ENCODE results near the gene HSF5. TPM values are rescaled to one million over a fixed set of nuclear protein-coding genes. Genes with fewer than 3 reads are reported as not detected.

The HSF5 gene
- total RNA-seq, 1 experiment from 2014 or later: not detected

DNA sequence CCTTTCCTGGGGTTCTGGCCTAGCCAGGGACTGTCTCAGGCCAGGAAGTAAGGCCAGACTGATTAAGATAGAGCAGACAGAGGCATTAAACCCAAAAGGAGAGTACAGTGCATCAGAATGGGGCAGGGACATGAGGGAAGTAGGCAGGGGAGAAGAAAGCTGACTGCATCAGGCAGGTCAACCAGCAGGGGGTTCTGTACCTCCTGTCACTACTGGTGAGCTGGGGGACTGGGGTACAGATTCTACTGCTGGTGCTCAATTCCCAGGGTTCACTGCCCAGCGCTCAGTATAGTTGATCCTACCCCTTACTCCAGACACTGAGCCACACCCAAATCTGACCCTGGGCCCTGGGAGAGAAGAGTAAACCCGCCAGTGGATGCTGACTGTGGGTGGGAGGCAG is 39.1 kb upstream of the HSF5 start:
- Histone ChIP-seq H3K9ac (ENCODE audit: extremely low read depth, insufficient read length, low read length) (no peak overlapping the region), H2BK120ac (ENCODE audit: low read depth, low read length, poor library complexity, severe bottlenecking) (no peak overlapping the region), H3K79me2 (ENCODE audit: insufficient read depth, low read length) (no peaks in the 10 kb centered on the region), H3K27me3 (ENCODE audit: insufficient read depth, low read length) (no peaks in the 10 kb centered on the region), H3K23me2 (ENCODE audit: insufficient read length, low read depth, low read length, poor library complexity, severe bottlenecking) (peaks cover 5% of the 10 kb centered on the region), H4K20me1 (ENCODE audit: control insufficient read depth, insufficient read depth, insufficient read length) (no peaks in the 10 kb centered on the region), H4K5ac (ENCODE audit: insufficient read length, low read depth, low read length) (no peak overlapping the region), H3K9me3 (ENCODE audit: control insufficient read depth, low read depth, low read length) (no peaks in the 10 kb centered on the region), H2AFZ (ENCODE audit: low read length) (no peak overlapping the region), H3K27ac (ENCODE audit: insufficient read length, low read depth, low read length) (no peak overlapping the region), H3T11ph (ENCODE audit: low read length) (no peak overlapping the region), H3K56ac (ENCODE audit: insufficient read length, low read depth, low read length) (no peak overlapping the region), H3K23ac (ENCODE audit: insufficient read length, low read depth, low read length) (no peak overlapping the region), H2BK15ac (ENCODE audit: low read depth, low read length) (no peak overlapping the region), H3K14ac (ENCODE audit: insufficient read depth, low read length) (no peak overlapping the region), H2AK5ac (ENCODE audit: insufficient read length, low read length) (no peak overlapping the region), H4K91ac (ENCODE audit: insufficient read length, low read depth, low read length) (no peak overlapping the region), H3K79me1 (ENCODE audit: insufficient read depth, low read depth, low read length, poor library complexity, severe bottlenecking) (no peaks in the 10 kb centered on the region), H2BK20ac (ENCODE audit: low read depth, low read length, poor library complexity, severe bottlenecking) (no peak overlapping the region), H4K8ac (replicated peaks; ENCODE audit: insufficient read length, low read depth, low read length) (no peak overlapping the region), H3K4ac (ENCODE audit: low read depth, low read length) (no peak overlapping the region), H2BK5ac (ENCODE audit: insufficient read length, low read length) (no peak overlapping the region), H3K4me2 (ENCODE audit: insufficient read depth, insufficient read length, low read length) (no peak overlapping the region), H2BK12ac (ENCODE audit: insufficient read length, low read depth, low read length) (no peak overlapping the region), H3K18ac (ENCODE audit: insufficient read length, low read depth, low read length) (no peak overlapping the region), H3K4me1 (ENCODE audit: insufficient read depth, low read length) (no peaks in the 10 kb centered on the region; the same call in 1 of the 2 replicates)
- Mint-ChIP-seq H3K36me3 (ENCODE audit: insufficient read depth in 1 of 3, low read depth in 3 of 3) (no peaks in the 10 kb centered on the region), H3K27ac (no peak overlapping the region), H3K27me3 (ENCODE audit: low read depth) (peaks cover 27% of the 10 kb centered on the region), H3K9me3 (no peaks in the 10 kb centered on the region), H3K4me1 (peaks cover 22 to 45% of the 10 kb centered on the region in 2 experiments), H3K4me3 (no peak overlapping the region)
- WGBS (ENCODE audit: extremely low coverage, insufficient read length, low lambda C conversion rate): no CpG with 5 or more reads among the region's 2 CpGs
- DNase-seq: no peak
- TF ChIP-seq, protein P1, sequence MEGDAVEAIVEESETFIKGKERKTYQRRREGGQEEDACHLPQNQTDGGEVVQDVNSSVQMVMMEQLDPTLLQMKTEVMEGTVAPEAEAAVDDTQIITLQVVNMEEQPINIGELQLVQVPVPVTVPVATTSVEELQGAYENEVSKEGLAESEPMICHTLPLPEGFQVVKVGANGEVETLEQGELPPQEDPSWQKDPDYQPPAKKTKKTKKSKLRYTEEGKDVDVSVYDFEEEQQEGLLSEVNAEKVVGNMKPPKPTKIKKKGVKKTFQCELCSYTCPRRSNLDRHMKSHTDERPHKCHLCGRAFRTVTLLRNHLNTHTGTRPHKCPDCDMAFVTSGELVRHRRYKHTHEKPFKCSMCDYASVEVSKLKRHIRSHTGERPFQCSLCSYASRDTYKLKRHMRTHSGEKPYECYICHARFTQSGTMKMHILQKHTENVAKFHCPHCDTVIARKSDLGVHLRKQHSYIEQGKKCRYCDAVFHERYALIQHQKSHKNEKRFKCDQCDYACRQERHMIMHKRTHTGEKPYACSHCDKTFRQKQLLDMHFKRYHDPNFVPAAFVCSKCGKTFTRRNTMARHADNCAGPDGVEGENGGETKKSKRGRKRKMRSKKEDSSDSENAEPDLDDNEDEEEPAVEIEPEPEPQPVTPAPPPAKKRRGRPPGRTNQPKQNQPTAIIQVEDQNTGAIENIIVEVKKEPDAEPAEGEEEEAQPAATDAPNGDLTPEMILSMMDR (conservative IDR thresholded peaks at IDR 0.05): no peak; the same call in 2 of the 3 replicates

All from H9 (cell line).